Stimulated activated CD8-positive, alpha-beta memory T cell treated with anti-CD3 and anti-CD28 coated beads, Interleukin-4, amount 100 ng/mL, for 1 hour (primary cell): ENCODE results near the gene GRAMD1C.
"Not testable (repeated sequence)": the region's sequence is repeated elsewhere in the genome, so short reads cannot be mapped to it uniquely, and the experiment has no call there.

ENCODE experiments used
- DNase-seq, 2 donors: peaks; one replicate each; pipeline ENCODE4 v3.0.0-alpha.2; 2020; ENCODE audit warnings: low read depth in 2 of 2, low spot score in 1 of 2

GRAMD1C gene

DNA sequence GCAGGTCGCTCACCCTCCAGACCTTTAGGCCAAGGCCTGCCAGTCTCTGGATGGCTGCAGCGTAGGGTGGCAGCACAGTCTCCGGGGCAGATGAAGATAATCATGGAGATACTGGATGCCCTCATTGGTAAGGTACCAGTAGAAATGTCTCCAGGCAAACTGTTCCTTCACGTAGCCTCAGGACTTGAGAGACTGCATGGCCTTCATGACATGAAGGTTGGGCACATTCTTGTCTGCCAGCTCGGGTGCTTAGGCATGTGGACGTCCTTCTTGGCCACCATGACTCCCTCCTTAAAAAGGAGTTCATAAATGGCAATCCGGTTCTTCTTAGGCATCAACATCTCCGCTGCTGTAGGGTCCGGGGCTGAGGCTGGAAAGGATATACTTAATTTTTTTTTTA, 11.8 kb downstream of the GRAMD1C start:
- not testable (repeated sequence) for DNase-seq

DNA sequence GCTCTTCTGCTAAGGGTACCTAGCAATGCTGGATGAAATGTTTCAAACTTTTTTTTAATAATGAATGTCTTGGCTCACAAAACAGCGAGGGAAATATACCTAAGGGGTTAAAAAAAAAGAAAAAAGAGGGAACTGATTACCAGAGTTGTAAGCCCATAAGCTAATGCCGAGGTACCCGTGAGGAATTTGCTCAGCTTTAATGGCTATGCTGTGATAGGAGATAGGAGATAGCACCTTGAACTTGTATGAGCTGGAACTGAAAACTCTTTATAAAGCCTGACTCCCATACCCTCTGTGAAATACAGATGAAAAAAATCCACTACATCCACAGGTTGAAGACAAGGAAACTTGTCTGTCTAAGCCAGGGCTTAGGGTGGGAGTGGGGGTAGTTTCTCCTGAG, 13.9 kb downstream of the GRAMD1C start:
- no peak for DNase-seq

DNA sequence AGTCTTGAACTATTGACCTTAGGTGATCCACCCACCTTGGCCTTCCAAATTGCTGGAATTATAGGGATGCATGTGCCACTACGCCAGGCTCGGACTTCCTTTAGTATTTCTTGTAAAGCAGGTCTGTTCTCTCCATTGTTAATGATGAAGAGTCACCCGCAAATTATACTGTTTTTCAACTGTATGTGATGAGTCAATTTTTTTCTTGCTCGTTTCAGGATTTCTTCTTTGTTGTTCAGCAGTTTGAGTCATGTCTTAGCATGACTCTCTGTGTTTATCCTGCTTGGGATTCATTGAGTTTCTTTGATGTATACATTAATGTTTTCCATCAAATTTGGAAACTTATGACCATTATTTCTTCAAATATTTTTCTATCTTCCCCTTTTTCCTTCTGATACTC, 28.9 kb downstream of the GRAMD1C start:
- DNase-seq = no peak

DNA sequence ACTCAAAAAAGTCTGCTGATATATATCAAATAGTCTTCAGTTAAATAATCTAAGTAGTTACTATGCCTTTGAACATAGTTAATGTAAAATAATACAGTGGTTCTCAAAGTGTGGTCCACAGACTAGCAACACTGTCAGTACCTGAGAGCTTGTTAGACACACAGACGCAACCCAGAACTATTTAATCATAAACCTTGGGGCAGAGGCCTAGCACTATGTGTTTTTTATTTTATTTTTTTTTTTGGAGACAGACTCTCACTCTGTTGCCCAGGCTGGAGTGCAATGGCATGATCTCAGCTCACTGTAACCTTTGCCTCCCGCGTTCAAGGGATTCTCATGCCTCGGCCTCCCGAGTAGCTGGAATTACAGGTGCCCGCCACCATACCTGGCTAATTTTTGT, 34.7 kb downstream of the GRAMD1C start:
- DNase-seq = no peak

DNA sequence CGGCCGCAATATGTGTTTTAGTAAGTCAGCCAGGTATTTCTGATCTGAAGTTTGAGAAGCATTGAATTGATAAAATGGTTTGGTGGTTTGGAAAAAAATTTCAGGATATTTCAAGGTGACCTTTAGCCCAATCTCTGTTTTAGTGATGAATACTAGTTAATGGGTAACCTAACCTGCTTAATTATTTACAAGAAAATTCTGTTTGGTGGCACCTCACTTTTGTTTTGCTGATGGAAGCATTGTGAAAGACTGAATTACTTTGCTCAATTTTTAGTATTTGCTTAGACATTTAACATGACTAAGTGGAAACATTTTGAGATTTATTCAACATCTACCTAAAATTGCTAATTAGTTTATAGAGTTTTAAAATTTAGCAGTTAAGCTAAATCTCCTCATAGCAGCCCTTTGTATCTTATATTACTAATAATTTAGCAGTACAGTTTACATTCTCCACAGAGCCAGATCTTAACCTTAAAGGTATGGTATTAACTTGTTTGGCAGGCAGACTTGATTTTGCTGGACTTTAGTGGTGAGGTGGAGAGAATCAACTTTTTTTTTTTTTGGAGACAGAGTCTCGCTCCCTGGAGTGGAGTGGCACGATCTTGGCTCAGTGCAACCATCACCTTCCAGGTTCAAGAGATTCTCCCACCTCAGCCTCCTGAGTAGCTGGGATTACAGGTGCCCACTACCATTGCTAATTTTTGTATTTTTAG, 35.4 kb downstream of the GRAMD1C start:
- DNase-seq = no peak

DNA sequence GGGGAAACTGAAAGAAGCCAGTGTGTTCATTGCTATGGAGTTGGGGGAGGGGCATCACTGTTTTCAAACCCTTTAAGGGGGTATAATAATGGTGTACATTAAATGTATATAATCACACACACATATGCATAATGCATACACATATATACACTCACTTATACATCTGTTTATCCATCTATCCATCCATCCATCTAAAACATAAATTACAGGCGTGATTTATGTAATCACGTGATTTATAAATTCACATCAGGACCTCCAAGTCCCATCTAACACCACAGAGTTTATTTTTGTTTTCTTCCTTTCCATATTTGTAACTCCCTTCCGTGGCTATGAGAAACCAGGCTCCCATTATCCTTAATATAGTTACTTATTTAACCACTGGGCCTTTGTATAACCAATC, 39.8 kb downstream of the GRAMD1C start:
- no peak for DNase-seq

DNA sequence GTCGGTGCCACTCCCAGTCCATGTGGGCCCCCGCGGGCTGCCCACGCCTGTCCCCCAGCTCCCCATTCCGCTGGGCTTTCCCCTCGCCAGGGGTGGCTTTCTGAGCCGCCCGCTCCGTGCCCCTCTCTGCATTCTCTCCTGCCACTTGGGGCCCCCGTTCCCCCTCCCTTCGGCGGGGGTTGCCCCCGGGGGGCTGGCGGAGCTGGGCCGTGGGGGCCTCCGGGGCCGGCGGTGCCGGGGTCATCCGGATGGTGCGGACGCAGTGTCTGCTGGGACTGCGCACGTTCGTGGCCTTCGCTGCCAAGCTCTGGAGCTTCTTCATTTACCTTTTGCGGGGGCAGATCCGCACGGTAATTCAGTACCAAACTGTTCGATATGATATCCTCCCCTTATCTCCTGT, 46.5 kb downstream of the GRAMD1C start:
- no peak for DNase-seq

DNA sequence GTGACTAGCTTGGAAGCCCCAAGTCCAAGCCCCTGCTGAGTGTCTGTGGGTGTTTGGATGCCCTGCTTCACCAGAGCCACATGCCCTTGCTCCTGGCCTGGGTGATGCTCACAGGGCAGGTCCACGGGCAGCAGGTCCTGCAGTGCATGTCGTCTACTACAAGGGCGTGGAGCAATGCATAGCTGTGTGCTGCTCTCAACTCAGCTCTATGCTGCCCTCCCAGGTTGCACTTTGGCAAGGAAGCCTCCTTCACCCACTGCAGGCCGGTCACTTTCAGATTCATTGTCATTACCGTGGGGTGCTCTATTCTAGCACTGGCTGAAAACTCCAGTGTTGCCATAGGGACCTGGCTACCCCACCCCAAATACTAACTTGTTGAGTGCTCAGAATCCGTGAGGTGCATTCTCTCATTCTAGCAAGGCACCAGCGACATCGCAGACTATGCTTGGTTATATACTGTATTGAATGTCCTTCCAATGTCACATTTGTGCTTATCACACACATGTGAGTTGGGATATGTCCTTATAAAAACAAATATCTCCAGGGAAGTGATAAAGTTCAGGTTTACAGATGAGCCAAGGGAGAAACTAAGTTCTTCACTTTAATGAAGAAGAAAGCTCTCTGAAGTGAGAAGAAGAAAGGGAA, 51.8 kb downstream of the GRAMD1C start:
- no peak for DNase-seq

DNA sequence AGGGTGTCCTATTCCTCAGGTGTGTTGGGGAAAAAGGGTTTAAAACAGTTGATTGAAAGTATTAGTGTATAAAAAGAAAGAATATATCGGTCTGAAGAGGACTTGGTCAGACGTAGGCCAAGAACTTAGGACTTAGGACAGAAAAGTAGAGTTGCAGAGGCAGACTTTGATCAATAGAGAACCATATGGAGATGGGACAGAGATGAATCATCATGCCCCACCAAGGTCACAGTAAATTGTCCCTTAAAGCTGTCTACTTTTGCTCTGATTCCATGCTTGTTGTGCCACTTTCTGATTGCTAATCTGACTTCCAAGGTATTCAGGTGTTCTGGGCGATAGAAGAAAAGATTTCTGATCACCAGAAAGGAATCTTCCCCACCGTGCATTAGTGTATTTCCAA, 56.3 kb downstream of the GRAMD1C start:
- no peak for DNase-seq

DNA sequence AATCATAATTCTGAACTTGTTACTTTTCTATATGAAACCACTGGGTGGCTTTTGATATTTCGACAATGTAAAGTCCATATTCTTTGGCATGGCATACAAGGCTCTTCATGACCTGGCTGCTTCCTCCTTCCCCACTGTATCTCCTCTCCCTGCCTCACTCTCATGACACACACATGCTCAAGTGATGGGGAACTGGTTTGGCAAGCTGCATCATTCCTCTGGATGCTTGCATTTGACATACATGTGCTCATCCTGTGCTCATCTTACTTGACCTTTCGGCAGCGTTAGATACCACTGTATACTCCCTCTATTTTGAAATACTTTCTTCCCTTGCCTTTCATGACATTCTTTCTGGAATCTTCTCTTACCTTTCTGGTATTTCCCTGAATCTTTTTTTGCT, 57.4 kb downstream of the GRAMD1C start:
- DNase-seq = no peak

DNA sequence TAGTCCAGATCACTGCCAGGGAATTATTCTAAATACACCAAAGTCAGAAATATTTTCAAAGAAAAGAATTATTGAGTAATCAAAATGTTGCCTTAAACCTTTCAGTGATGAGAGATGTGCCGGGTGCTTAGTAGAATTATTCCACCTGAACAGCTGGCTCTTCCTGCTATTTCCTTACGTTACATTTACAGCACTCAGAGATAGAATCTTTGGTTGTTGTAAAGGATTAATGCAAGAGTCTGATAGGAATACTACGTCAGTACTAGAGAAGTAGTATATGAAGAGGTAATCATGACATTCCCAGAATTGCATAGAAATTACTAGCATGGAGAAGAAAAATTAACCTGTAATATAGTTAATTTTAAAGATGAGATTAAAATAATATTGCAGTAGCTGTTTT, 58.3 kb downstream of the GRAMD1C start:
- DNase-seq = no peak

DNA sequence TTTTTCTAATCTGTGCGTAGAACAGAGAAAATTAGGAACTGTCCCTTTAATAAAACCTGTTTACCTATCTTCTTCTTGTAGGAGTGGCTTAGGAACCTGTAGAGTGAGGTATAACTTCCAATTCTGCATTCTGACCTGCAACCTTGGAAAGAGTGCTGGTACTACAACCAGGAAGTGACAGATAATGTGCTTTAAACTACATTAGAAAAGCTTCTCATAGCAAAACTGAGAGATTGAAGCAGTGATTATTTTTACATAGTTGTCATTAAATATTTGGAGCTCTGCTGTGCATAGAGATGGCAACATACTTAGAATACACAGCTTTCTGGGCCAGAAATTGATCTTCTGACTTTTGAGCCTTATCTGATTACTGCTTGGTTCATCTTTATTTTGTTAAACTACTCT, 58.8 kb downstream of the GRAMD1C start:
- DNase-seq = no peak

DNA sequence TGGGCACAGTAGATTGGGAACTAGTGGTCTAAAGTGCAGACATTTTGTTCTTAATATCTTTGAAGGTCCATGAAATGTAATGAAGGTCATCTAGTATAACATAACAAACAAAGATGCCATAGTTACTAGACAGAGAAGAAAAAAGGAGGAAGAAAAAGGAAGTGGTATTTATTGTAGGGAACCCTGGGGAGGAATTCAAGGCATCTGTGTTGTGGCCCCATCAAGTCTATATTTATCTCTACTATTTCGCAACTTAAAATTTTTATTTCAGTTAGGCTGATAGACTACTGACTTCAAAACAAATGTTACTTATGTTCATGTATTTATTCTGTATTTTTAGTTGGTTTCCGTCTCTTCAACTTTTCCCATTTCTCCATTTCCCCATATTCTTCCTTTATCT, 60.3 kb downstream of the GRAMD1C start:
- no peak for DNase-seq

DNA sequence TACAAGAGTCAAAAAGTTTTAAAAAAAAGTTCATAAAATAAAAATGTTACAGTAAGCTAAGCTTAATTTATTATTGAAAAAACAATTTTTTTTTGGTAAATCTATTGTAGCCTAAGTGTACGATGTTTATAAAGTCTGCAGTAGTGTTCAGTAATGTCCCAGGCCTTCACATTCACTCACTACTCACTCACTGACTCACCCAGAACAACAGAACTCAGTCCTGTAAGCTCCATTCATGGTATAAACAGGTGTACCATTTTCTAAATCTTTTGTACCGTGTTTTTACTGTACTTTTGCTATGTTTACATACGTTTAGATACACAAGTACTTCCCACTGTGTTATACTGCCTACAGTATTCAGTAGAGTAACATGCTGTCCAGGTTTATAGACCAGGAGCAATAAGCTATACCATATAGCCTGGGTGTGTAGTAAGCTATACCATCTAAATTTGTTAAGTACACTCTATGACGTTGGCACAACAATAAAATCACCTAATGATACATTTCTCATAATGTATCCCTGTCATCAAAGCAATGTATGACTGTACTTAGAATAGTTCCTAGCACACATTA, 68.1 kb downstream of the GRAMD1C start:
- no peak for DNase-seq

DNA sequence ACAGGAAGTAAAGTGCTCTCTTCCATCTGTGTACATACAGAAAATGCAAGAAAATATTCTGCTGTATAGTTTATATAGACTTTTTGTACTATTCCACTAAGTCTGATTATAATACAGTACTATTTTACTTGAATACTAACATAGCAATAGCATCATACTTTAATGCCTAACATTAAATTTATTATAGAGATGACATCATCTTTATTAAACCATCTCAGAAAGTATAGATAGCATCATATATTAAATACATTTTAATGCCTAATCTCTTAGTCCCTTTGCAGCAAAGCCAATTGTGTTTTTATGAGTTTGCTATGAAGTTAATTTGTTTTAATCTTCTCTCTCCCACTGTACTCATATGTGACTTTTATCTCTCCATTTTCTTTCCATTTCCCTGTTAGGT, 69.5 kb downstream of the GRAMD1C start:
- DNase-seq = no peak

DNA sequence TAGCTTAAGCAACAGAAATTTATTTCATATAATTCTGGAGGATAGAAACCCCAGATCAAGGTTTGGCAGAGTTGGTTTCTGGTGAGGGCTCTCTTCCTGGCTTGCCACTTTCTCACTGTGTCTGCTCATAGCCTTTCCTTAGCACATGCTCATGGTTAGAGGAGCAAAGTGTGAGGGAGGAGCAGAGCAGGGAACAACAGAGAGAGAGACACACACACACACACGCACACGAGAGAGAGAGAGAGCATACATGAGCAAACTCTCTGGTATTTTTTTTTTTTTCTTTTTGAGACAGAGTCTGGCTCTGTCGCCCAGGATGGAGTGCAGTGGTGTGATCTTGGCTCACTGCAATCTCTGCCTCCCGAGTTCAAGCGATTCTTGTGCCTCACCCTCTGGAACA, 72.4 kb downstream of the GRAMD1C start:
- DNase-seq = no peak

DNA sequence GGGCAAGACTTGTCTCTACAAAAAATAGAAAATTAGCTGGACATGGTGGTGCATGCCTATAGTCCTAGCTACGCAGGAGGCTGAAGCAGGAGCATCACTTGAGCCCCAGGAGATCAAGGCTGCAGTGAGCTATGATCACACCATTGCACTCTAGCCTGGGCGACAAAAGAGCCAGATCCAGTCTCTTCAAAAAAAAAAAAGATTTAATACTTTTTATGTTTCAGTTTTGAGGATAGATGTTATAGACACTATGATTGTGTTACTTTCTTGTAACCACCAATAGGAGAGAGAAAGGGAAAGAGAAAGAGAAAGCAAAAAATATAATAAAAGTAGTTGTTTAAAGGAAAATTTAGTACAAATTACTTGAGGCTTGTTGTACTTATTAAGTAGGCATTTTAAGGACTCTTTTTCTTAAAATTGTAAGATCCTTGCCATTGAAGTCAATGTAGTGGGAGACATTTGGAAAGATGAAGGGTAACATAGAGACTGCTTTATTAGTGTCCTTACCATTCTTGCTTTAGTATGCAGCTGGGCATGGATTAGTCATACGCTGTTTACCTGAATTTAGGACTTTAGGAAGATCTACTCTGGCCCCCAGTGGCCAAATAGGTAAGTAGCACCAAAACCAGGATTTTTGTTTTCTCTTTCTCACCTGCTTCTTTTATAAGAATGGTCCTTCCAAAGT, 74.1 kb downstream of the GRAMD1C start:
- no peak for DNase-seq

DNA sequence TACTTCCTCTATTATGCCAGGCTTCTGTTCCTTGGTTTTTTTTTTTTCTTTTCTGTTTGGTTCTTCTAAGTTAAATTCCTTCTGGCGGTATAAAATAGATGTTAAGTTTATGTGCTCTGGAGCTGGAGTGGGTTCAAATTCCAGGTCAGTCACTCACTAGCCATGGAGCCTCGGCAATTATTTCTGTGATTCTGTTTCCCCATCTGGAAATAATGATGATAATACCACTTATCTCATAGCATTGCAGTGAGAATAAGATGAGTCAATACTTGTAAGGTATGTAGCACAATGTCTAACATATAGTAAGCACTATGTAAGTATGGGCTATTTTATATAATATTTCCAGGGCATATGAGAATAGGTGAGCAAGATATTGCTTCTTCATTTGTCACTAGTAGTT, 76.1 kb downstream of the GRAMD1C start:
- DNase-seq = no peak

DNA sequence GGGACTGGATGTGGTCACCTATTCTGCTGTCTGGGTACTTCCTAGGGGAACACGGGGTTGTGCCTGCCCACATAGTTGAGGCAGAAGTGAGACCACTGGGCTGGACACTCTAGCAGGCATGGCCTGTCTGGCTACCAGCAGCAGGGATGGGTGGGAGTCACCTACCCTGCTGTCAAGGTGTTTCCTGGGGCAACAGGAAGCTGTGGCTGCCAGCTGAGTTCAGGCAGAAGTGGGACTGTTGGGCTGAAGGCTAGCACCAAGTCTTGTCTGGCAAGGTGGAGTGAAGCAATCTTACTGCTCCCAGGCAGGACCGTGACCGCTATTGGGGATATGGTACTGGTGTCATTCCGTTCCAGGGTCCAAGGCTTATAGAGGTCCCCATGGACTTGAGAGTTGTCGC, 89.0 kb downstream of the GRAMD1C start:
- no peak for DNase-seq

DNA sequence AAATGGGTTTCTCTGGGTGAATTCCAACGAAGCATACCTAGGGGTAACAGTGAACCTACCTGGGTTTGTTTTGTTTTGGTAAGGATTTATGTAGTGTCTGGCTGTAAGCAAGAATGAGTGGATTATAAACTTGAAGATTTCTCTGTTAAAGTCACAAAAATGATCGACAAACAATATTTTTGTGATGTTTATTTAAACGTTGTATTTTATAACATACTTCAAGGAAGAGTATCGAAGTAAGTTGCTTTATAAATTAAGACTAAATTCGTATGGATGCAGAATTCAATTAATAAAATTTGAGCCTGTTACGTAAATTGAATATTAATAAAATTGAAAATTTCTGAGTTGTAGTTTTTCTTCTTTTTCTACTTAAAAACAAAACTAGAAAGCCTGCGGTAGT, 108.2 kb downstream of the GRAMD1C start:
- no peak for DNase-seq

DNA sequence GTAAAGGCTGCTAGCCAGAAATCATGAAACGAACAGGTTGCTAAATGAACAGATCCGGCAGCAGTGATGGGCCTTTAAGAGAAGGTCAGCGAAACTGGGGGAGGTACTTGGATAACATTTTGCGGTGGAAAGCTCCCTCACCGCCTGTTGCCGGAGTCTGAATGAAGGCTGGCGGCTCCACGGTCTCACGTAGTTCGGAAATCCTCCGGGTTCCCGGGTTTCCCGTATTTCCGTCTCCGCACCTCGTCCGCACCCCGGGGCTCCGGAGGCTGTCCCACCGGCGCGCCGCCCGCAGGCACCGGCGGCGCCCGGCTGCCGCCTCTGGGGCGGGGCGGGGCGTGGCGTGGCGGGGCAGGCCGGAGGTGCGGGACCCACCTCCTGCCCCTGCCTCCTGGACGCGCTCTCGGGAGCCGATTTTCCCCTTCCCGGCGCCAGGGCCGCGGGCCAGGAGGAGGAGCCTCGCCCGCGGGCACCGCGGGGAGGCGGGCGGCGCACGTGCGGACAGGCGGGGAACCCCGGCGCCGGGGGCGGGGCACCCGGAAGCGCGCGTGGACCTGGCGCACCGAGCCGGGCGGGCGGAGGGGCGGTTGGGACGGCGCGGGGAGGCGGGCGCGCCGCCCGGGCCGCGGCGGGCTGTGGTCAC, 108.9 kb downstream of the GRAMD1C start, which contains the start of gene ZDHHC23:
ZDHHC23 (plus strand) TSS at position 642 of the 643 bp plus-strand sequence. CDS start 790 bp downstream, outside the sequence.
- peak; percentile 32 to 35 for DNase-seq
